Fibroblast of the aortic adventitia (primary cell): ENCODE results near the gene NUDT6. TPM values are rescaled to one million over a fixed set of nuclear protein-coding genes. Genes with fewer than 3 reads are reported as not detected.
"Not testable (repeated sequence)": the region's sequence is repeated elsewhere in the genome, so short reads cannot be mapped to it uniquely, and the experiment has no call there.

Experiments
- DNase-seq: peaks from one replicate; pipeline ENCODE4 v3.0.0-alpha.2; 2010; ENCODE audit warnings: low read depth
- H3K4me3 ChIP-seq: 2 replicates; pipeline ENCODE4 v1.5.1; 2011; ENCODE audit warnings: low read depth, mild to moderate bottlenecking, control low read depth, low read length, moderate library complexity
- total RNA-seq: library from RNA; depleted of rRNA; stranded (reverse); fragments of >200 nt; gene quantifications from 2 replicates; pipeline ENCODE4 v1.2.3, GENCODE V29; 2012; ENCODE audit warnings: low replicate concordance
- TF ChIP-seq, protein P1 (sequence below): IDR thresholded peaks from 2 replicates; pipeline ENCODE4 v1.5.1; 2011; ENCODE audit warnings: mild to moderate bottlenecking, low read length, control low read depth, inconsistent platforms; ENCODE audit not compliant: insufficient read depth

NUDT6 gene
- total RNA-seq, 1 donor: 8.5 TPM

DNA sequence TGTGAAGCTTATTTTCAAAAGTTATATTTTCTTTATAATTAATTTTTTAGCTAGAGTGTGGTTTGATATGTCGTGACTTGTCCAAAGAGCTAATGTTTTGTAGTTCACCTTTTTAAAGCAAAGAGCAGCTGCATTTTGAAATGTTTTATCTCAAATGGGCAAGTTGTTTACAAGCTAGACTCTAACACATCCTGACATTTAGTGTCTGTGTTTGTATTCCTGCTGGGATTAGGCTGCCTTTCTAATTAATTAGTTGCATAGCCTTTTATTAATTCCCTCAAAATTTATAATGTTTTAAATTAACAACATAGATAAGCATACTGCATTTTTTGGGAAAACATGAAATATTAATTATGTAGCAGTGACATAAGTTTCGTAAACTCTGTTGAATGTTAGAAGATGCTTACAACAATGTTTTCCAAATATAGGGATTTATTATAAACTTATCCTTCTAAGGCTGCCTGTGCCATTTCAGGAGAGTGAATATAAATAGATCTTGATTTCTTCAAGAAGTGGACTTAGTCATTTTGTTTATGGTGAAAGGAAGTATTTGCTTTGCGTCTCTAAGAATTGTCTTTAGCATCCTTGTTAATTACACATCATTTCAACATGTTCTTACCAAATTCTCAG, 37.7 kb upstream of the NUDT6 start:
- DNase-seq: no peak
- TF ChIP-seq, protein P1, sequence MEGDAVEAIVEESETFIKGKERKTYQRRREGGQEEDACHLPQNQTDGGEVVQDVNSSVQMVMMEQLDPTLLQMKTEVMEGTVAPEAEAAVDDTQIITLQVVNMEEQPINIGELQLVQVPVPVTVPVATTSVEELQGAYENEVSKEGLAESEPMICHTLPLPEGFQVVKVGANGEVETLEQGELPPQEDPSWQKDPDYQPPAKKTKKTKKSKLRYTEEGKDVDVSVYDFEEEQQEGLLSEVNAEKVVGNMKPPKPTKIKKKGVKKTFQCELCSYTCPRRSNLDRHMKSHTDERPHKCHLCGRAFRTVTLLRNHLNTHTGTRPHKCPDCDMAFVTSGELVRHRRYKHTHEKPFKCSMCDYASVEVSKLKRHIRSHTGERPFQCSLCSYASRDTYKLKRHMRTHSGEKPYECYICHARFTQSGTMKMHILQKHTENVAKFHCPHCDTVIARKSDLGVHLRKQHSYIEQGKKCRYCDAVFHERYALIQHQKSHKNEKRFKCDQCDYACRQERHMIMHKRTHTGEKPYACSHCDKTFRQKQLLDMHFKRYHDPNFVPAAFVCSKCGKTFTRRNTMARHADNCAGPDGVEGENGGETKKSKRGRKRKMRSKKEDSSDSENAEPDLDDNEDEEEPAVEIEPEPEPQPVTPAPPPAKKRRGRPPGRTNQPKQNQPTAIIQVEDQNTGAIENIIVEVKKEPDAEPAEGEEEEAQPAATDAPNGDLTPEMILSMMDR: no peak
- no peak overlapping the region for H3K4me3 ChIP-seq

DNA sequence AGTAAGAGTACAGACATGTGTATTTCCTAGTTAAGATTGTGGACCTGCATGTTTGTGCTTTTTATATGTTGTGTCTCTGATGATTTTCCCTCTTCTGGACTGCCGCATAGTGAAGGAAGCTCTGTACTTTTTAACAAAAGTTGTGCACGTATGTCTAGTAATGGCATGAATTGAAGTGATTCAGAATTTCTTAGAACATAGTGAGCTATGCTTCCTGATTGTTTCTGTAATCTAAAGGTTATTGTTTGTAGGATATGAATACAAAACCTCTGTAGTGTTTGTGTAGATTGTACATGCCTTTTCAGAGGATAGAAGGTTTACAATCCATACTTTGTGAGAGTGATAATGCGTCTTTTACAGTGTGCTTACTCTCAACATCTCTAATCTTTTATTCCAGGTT, 37.0 kb upstream of the NUDT6 start:
- TF ChIP-seq, protein P1: no peak

DNA sequence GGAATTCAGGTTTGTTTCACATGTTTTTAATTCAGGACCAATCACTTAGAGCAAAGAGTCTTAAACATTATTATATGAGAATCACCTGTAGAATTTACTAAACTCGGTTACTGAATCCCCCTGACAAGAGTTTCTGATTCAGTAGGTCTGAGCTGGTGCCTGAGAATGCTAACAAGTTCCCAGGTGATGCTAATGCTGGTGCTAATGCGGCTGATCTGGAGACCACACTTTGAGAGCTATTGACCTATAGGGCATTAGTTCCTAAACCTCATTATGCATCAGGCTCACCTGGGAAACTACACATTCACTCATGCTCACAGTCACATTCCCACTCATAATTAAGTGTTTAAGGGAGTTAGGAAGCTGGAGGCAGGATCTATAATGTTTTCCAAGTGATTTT, 36.1 kb upstream of the NUDT6 start:
- TF ChIP-seq, protein P1: no peak
- no peak for DNase-seq
- no peak overlapping the region for H3K4me3 ChIP-seq

More for the DNA sequence above, 37.0 kb upstream of the NUDT6 start:
- no peak overlapping the region for H3K4me3 ChIP-seq
- DNase-seq: no peak

GRCh38 chr4:122953924-122954323, 31.5 kb upstream of the NUDT6 start:
- no peak overlapping the region for H3K4me3 ChIP-seq
- TF ChIP-seq, protein P1: no peak
- DNase-seq: no peak

DNA sequence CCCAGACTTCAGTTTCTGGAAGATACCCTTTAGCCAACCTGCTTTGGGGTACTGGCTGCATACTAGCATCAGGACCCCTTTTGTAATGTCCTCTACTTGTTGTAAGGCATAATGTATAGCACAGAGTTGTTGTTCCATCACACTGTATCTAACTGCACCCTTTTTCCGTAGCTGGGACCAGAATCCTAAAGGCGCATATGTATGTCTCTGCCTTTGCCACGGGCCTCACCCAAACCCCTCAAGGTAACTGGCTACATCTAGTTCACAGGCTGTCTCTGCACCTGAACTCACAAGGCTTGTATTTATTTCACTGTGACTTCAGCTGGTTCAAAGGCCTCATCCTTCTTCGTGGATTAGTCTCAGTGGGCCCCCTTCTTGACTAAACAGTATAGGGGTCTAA, 29.6 kb upstream of the NUDT6 start:
- DNase-seq: no peak
- no peak overlapping the region for H3K4me3 ChIP-seq
- TF ChIP-seq, protein P1: no peak

GRCh38 chr4:122948671-122949070, 26.3 kb upstream of the NUDT6 start:
- TF ChIP-seq, protein P1: no peak
- no peak overlapping the region for H3K4me3 ChIP-seq
- DNase-seq: no peak

GRCh38 chr4:122946142-122946541, 23.7 kb upstream of the NUDT6 start:
- no peak overlapping the region for H3K4me3 ChIP-seq
- TF ChIP-seq, protein P1: no peak
- no peak for DNase-seq

- not testable (repeated sequence) for DNase-seq, H3K4me3 ChIP-seq
Measured at GRCh38 chr4:122945136-122945535, 22.7 kb upstream of the NUDT6 start.
